A549 (cell line): ENCODE measurements around the gene KLHL29.

Source experiments
- CTCF ChIP-seq: fragments of >200 bp; sonication (Bioruptor Twin); formaldehyde crosslinking; IDR thresholded peaks from 3 replicates; pipeline ENCODE4 v1.5.1; 2016
- HDAC2 ChIP-seq: fragments of 200-600 bp; sonication (generic); IDR thresholded peaks from 2 replicates; pipeline ENCODE4 v1.6.1; 2016

- no peak for TF ChIP-seq CTCF
- no peak for TF ChIP-seq HDAC2
Measured at GRCh38 chr2:23491591-23492336, 106.8 kb downstream of the KLHL29 start.
